ENCODE measurements around the gene PIK3C2G. TPM values are rescaled to one million over a fixed set of nuclear protein-coding genes. Genes with fewer than 3 reads are reported as not detected.

Gene PIK3C2G
- total RNA-seq, 1 donor from 2014 or later, result 0.59 TPM

DNA sequence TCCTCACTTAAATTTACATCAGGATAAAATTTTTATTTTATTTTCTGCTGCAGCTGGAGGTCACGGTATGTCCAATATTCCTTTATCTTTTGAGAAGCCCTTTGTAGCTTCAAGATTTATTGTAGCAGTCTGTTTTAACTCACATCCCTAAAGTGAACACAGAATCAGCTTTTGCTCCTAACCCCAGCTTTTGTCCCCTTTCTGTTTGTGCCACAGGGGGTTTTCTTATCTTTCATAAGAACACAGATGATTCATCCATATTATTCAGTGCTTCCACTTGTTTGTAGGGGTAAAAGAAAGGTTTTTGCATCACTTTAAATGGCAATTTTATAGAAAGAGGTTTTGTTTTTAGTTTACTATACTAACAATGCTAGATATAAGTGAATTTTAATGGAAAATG lies 21.8 kb upstream of the PIK3C2G start:
- ATAC-seq (no peak), DNase-seq (no peak)
- Histone ChIP-seq H3K9me3 (peaks cover 8% of the 10 kb centered on the region), H3K27ac (no peak overlapping the region), H3K36me3 (no peaks in the 10 kb centered on the region), H3K27me3 (ENCODE audit: low read depth) (no peaks in the 10 kb centered on the region), H3K4me1 (no peaks in the 10 kb centered on the region), H3K4me3 (no peak overlapping the region)
- TF ChIP-seq, protein P1, sequence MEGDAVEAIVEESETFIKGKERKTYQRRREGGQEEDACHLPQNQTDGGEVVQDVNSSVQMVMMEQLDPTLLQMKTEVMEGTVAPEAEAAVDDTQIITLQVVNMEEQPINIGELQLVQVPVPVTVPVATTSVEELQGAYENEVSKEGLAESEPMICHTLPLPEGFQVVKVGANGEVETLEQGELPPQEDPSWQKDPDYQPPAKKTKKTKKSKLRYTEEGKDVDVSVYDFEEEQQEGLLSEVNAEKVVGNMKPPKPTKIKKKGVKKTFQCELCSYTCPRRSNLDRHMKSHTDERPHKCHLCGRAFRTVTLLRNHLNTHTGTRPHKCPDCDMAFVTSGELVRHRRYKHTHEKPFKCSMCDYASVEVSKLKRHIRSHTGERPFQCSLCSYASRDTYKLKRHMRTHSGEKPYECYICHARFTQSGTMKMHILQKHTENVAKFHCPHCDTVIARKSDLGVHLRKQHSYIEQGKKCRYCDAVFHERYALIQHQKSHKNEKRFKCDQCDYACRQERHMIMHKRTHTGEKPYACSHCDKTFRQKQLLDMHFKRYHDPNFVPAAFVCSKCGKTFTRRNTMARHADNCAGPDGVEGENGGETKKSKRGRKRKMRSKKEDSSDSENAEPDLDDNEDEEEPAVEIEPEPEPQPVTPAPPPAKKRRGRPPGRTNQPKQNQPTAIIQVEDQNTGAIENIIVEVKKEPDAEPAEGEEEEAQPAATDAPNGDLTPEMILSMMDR (IDR thresholded peaks at IDR 0.05), result no peak
- intact Hi-C loops (cut with DNase I), result no loop called here

DNA sequence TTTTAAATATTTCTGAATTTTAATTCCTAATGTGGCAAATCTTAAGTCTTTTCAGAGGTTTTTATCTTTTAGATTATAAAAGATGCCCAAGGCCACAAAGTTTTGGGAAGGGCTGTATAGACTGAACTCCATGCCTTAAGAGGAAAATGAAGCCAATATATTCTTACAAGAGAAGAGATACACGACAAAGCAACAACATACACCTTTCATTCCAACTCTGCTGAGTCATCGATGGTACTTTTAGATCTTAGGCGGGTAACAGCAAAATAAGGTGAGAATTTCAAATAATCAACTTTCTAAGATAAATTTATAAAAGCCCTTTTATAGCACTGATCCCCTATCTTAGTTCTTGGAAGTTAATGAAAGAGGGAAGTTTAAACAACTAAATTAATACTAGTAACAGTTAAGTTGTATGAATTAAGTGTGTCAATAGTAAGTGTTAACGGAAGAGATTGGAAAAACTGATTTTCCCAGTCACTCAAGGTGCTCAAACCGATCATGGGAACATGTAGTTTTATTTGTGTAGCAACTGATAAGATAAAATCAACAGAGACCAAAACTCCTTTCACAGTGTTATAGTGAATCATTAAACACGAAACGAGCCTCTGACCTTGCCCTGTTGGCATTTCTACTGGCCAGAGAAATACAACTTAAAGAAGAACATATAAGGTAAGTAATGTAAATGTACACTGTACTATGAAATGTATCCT lies 18.8 kb upstream of the PIK3C2G start:
- Histone ChIP-seq H3K9me3 (no peaks in the 10 kb centered on the region), H3K36me3 (no peaks in the 10 kb centered on the region), H3K4me3 (no peak overlapping the region), H3K27me3 (ENCODE audit: low read depth) (no peaks in the 10 kb centered on the region), H3K27ac (no peak overlapping the region), H3K4me1 (no peaks in the 10 kb centered on the region)
- intact Hi-C loops (cut with DNase I), result no loop called here
- DNase-seq, result no peak
- peak in 1 of 2 donors; percentile 87 for ATAC-seq
- TF ChIP-seq, protein P1 (IDR thresholded peaks at IDR 0.05), result no peak

DNA sequence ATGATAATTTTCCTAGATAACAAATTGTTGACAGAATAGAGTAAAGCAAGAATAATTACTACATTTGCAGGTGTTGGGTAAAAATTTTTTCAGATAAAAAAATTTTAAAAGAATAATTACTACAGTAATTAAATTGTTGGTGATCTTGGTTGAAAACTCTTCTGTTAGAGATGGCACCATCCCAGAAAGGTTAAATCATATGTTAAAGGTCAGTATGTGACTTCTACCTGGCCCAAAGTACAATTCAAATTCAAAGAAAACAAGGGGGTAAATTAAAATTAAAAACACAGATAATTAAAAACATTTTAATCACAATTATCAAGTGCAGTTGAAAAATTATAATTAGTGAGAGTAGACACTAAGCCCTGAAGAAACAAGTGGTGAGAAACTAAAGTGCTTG lies 18.1 kb upstream of the PIK3C2G start:
- DNase-seq, result no peak
- Histone ChIP-seq H3K9me3 (no peaks in the 10 kb centered on the region), H3K27ac (no peak overlapping the region), H3K4me1 (no peaks in the 10 kb centered on the region), H3K27me3 (ENCODE audit: low read depth) (no peaks in the 10 kb centered on the region), H3K4me3 (no peak overlapping the region), H3K36me3 (no peaks in the 10 kb centered on the region)
- intact Hi-C loops (cut with DNase I), result no loop called here
- no peak for ATAC-seq
- TF ChIP-seq, protein P1 (IDR thresholded peaks at IDR 0.05), result no peak

DNA sequence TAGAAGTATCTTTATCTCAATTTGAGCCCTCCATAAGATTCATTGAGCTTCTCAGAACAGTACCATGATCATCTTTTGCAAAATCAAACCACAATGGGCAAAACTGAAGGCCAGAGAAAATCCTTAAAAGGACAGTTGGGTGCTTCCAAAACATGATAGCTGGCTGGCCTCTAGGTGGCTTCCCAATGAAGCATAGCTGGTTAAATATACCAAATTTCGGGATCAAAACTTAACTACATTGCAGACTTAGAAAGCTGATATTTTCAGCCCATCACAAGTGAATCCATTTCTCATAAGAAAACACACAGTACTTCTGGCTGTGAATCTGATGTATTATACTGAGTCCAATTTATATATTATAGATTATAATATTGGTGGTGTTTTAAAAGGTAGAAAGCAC lies 15.3 kb upstream of the PIK3C2G start:
- intact Hi-C loops (cut with DNase I), result no loop called here
- H3K27ac ChIP-seq, result no peak overlapping the region

DNA sequence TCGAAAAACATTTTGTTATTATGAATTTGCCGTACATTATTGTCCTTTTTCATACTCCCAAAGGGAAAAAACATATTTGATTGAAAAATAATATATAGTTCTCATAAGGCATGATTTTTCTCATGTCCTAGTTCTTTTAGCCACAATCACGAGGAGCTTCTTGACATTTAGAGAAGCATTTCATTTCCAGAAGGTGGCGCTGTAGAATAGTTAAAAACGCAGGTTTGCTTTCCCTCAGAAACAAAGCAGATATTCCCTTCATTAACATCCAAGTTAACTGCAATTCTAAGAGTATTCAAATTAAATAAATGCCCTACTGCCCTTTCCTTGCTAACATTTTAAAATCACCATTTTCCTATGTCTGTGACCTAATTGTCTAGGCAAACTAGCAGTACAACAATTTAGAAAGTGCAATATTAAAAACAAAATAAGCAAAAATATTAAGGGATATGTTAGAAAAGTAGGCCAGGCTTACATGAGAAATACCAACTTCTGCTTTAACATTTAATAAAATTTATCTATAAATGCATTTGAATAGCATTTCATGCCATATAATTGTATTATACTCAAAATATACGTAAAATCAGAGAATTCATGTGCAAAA lies 10.9 kb upstream of the PIK3C2G start:
- DNase-seq, result no peak
- H3K27ac ChIP-seq, result no peak overlapping the region
- H3K4me3 ChIP-seq, result no peak overlapping the region
- TF ChIP-seq, protein P1 (IDR thresholded peaks at IDR 0.05), result peak; percentile 56
- peak in 1 of 2 donors; percentile 54 for ATAC-seq
- intact Hi-C loops (cut with DNase I), result no loop called here
- no peaks in the 10 kb centered on the region for H3K36me3 ChIP-seq
- H3K4me1 ChIP-seq, result no peaks in the 10 kb centered on the region
- H3K27me3 ChIP-seq (ENCODE audit: low read depth), result no peaks in the 10 kb centered on the region
- H3K9me3 ChIP-seq, result no peaks in the 10 kb centered on the region

More for the DNA sequence above, 15.3 kb upstream of the PIK3C2G start:
- no peaks in the 10 kb centered on the region for H3K27me3 ChIP-seq (ENCODE audit: low read depth)
- no peak overlapping the region for H3K4me3 ChIP-seq
- no peaks in the 10 kb centered on the region for H3K9me3 ChIP-seq
- TF ChIP-seq, protein P1 (IDR thresholded peaks at IDR 0.05), result no peak
- no peaks in the 10 kb centered on the region for H3K36me3 ChIP-seq
- ATAC-seq, result no peak
- no peak for DNase-seq
- no peaks in the 10 kb centered on the region for H3K4me1 ChIP-seq
